Measurements from ENCODE around the gene LMX1B.
A peak's percentile ranks its signal among the peaks of the same experiment; 100 is the strongest.
"Not testable (repeated sequence)": the region's sequence is repeated elsewhere in the genome, so short reads cannot be mapped to it uniquely, and the experiment has no call there.

Gene LMX1B

GRCh38 chr9:126722252-126722921 lies 108.7 kb downstream of the LMX1B start:
- no peak for FAIRE-seq

- no peak for FAIRE-seq
Measured at GRCh38 chr9:126722922-126723806, 109.4 kb downstream of the LMX1B start.

- no peak for FAIRE-seq
Measured at GRCh38 chr9:126723807-126724172, 110.1 kb downstream of the LMX1B start.

DNA sequence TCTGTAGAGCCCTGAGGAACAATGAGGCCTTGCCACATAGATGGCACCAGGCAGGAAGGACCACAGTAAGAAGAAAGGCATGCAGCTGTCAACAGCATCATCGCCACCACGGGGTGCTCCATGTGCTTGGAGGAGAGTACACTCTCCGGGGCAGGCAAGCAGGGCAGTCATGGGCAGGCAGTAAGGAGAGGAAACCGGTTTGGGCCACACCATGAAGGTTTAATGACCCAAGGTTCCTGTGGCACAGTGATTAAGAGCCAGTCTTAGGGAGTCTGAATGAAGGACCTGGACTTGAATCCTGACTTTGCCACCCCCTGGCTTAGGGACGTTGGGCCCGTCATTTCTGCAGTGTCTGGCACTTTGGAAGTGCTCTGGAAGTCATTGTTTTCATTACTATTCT lies 110.5 kb downstream of the LMX1B start:
- no peak for FAIRE-seq

DNA sequence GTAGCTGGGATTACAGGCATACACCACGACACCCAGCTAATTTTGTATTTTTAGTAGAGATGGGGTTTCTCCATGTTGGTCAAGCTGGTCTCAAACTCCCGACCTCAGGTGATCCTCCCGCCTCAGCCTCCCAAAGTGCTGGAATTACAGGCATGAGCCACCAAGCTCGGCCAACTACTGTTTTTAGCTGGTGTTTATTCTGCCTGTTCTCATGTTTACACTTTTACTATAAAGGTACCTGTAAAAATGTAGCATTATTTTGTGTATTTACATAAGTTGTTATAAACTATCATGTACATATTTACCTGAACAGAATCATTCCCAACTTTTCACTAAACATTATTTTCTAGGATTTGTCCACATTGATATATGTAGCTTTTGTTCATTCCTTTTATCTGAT lies 111.8 kb downstream of the LMX1B start:
- FAIRE-seq = not testable (repeated sequence)

DNA sequence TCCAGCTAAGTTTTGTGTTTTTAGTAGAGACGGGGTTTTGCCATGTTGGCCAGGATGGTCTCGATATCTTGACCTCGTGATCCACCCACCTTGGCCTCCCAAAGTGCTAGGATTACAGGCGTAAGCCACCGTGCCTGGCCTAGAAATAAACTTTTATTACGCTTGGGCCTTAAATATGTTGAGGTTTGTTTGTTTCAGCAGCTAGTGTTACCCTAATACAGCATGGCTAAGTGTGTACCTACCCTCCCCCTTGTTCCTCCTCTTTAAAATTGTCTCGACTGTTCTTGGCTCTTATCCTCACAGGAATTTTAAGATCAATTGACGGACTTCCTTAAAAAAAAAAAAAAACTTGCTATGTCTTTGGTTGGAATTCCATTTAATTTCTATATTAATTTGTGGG lies 114.5 kb downstream of the LMX1B start:
- FAIRE-seq = not testable (repeated sequence)

DNA sequence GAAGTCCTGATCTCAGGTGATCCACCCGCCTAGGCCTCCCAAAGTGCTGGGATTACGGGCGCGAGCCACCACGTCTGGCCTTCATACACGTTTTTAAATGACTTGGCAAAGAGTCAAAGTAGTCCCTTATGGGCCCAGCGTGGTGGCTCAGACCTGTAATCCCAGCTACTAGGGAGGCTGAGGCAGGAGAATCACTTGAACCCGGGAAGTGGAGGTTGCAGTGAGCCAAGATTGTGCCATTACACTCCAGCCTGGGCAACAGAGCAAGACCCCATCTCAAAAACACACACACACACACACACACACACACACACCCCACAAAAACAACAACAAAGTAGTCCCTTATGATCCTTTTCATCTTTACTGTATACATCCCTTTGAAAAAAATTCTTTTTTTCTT lies 116.9 kb downstream of the LMX1B start:
- not testable (repeated sequence) for FAIRE-seq

DNA sequence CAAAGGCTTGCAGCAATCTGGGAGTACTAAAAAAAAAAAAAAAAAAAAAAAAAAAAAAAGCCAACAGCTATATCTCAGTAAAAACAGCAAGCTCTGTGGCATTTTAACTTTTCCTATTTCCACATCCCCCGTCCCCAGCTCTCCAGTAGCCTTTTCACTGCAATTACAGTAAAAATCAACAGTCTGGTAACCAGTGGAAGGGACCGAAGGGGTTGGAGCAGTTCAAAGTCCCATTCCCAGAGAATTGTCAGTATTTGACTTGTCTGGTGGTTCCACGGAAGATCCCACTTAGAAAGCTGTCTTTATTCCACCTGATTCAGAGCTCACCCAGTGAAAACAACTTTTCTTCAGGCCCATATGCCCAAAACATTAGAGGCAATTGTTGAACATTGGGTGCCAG lies 119.3 kb downstream of the LMX1B start:
- FAIRE-seq = no peak

- no peak for FAIRE-seq
Measured at GRCh38 chr9:126734877-126735276, 121.1 kb downstream of the LMX1B start.

GRCh38 chr9:126735482-126735881 lies 121.8 kb downstream of the LMX1B start:
- FAIRE-seq = peak; percentile 23

DNA sequence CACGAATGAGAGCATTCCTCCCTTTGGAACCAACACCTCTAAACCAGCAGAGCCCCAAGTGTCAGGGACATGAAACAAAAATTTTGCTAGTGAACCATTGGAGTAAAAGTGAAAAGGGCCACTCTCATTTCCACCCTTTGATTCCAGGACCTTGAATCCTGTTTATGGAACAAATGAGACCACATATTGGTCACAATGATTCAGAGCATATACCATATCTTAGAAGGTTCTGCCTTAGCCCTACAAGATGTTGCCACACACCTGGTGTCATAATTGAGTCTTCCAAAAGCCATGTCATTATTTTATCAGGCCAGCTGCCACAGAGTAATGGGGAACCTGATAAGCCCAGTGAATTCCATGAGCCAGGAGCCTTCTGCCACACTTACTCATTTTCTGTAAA lies 124.8 kb downstream of the LMX1B start:
- FAIRE-seq = no peak

DNA sequence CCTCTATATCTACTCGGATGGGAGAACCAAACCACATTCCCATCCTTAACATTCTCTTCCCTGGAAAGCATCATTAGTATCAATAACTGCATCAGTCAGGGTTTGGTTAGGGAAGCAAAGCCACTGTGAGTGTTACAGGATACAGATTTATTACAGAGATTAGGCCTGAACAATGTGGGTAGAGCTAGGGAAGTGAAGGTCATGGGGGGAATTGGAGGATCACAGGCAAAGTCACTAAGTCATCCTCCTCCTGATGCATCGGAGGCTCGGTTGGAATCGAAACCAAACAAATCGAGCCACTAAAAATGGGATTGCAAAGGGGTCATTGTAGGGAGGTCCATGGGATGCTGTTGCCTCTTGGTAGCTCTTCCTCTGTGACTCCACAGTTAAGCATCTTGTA lies 129.3 kb downstream of the LMX1B start:
- no peak for FAIRE-seq

DNA sequence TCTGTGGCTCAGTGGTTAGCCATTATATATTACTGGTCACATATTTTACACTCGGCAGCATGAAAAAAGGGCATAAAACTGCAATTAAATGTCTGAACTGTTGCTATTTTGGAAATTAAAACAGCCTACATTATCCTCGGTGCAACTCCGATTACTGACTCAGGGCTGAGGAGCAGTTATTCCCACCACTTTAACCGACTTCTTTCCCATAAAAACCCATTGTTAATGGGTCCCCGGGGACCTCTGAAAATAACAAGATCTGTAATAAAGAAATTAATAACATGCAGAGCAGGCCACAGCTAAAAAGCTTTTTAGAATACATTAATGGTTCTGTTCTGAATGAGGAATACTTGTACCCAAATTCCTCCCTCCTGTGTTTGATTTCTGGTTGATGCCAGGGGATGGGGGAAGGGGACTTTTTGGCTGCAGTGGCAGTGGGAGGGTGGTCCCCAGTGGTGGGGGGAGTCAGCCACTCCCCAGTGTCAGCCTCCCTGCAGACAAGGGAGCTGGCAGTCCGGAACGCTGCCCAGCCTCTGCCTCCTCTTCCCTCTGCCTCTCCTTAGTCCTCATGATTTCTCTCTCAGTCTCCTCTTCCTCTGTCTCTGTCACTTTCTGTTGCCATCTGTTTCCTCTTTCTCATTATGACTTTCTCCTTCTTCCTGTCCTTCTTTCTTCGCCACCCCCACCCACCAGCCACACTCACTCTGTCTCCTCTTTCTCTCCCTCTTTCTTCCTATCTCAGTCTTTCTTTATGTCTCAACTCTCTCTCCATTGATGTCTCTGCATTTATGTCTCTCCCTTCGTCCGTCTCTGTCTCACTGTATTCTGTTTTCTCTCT lies 132.1 kb downstream of the LMX1B start:
- no peak for FAIRE-seq
